A549 (cell line): ENCODE measurements around the gene FAM149B1.

Experiments used
- CEBPB ChIP-seq, 2 experiments: fragments of >200 bp in 1 of 2; sonication (Bioruptor Twin) in 1 of 2; formaldehyde crosslinking in 1 of 2; IDR thresholded peaks; 2 replicates each; pipeline ENCODE4 v1.6.1; 2012 to 2016
- CHD2 ChIP-seq: fragments of 150-350 bp; IDR thresholded peaks from 2 replicates; pipeline ENCODE4 v1.6.1; 2014; ENCODE audit warnings: low read length; ENCODE audit not compliant: partially characterized antibody
- CTCF ChIP-seq: fragments of >200 bp; sonication (Bioruptor Twin); formaldehyde crosslinking; IDR thresholded peaks from 3 replicates; pipeline ENCODE4 v1.5.1; 2016
- ESRRA ChIP-seq: fragments of 150-350 bp; IDR thresholded peaks from 2 replicates; pipeline ENCODE4 v1.6.1; 2014; ENCODE audit warnings: mild to moderate bottlenecking, low read length, borderline replicate concordance
- HMGXB4 ChIP-seq: fragments of 250-450 bp; sonication (Bioruptor Pico); IDR thresholded peaks from 2 replicates; pipeline ENCODE4 v1.5.0; 2021; ENCODE audit warnings: mild to moderate bottlenecking, moderate library complexity, borderline replicate concordance
- POLR2A ChIP-seq: IDR thresholded peaks from 2 replicates; pipeline ENCODE4 v1.6.1; 2012; ENCODE audit warnings: mild to moderate bottlenecking, low read length
- POLR2AphosphoS2 ChIP-seq: conservative IDR thresholded peaks from 2 replicates; pipeline ENCODE4 v1.6.1; 2012; ENCODE audit warnings: low read length, improper control_type of control experiment, inconsistent platforms
- REST ChIP-seq: fragments of 200-600 bp; sonication (generic); IDR thresholded peaks from 2 replicates; pipeline ENCODE4 v1.6.1; 2016; ENCODE audit warnings: antibody characterized with exemption, mild to moderate bottlenecking, moderate library complexity
- USF2 ChIP-seq: fragments of 450-650 bp; IDR thresholded peaks from 2 replicates; pipeline ENCODE4 v1.6.1; 2014; ENCODE audit warnings: antibody characterized with exemption
- ZNF302 ChIP-seq: fragments of 250-450 bp; sonication (Bioruptor Pico); IDR thresholded peaks from 2 replicates; pipeline ENCODE4 v1.9.0; 2021; ENCODE audit warnings: inconsistent platforms, mild to moderate bottlenecking, moderate library complexity

GRCh38 chr10:73229567-73229966 is 61.6 kb downstream of the FAM149B1 start:
- no peak for TF ChIP-seq USF2
- no peak for TF ChIP-seq CTCF
- TF ChIP-seq CEBPB (IDR thresholded peaks at IDR 0.05) = no peak
- no peak for TF ChIP-seq POLR2A
- TF ChIP-seq ZNF302 (CRISPR knock-in tag) = no peak
- no peak for TF ChIP-seq REST
- TF ChIP-seq HMGXB4 = no peak
- TF ChIP-seq CHD2 = no peak
- TF ChIP-seq POLR2AphosphoS2 = no peak
- TF ChIP-seq ESRRA = no peak
